GM12878 (cell line): Measurements from ENCODE around the gene C12orf43. TPM values are rescaled to one million over a fixed set of nuclear protein-coding genes. Genes with fewer than 3 reads are reported as not detected.

ENCODE experiments used
- ATAC-seq: fragments of 200-7000 bp; cut with Tn5 transposase; 3 replicates; pipeline ENCODE4 v1.9.1; 2020; ENCODE audit warnings: mild to moderate bottlenecking, moderate library complexity
- BruUV-seq: library from RNA; stranded (reverse); fragments of 400-500 nt; replicated peaks from 2 replicates; lab custom pipeline; 2021; lab: Mats Ljungman, UMichigan
- CTCF ChIA-PET: fragments of 300-600 bp; sonication (Branson Sonifier 250); formaldehyde crosslinking; extraction: SDS; loops from one replicate; lab custom pipeline; 2021; ENCODE audit warnings: inconsistent platforms; lab: Yijun Ruan, JAX
- POLR2A ChIA-PET: fragments of 350-600 bp; formaldehyde crosslinking; extraction: SDS; loops from one replicate; lab custom pipeline; 2021; ENCODE audit warnings: inconsistent platforms; lab: Charles Lee
- RAD21 ChIA-PET: fragments of 300-600 bp; sonication (Branson Sonifier 250); formaldehyde crosslinking; loops from one replicate; lab custom pipeline; 2023; ENCODE audit warnings: antibody characterized with exemption; ENCODE audit not compliant: unreplicated experiment; lab: Charles Lee
- SMC1A ChIA-PET: fragments of 300-600 bp; sonication (Branson Sonifier 250); formaldehyde crosslinking; loops from one replicate; lab custom pipeline; 2023; ENCODE audit not compliant: unreplicated experiment, uncharacterized antibody; lab: Charles Lee
- DNase-seq: peaks from one replicate; pipeline ENCODE4 v3.0.0-alpha.2; 2011; ENCODE audit warnings: low read depth, low spot score
- FAIRE-seq: peaks from 3 replicates; lab custom pipeline; 2011; peaks lifted over from hg19 to GRCh38; lab: Jason Lieb, UNC
- H2AFZ ChIP-seq: 2 replicates; pipeline ENCODE4 v1.6.0; 2011; ENCODE audit warnings: low read depth, low read length, control low read depth; ENCODE audit not compliant: control insufficient read depth
- H3K27ac ChIP-seq: 2 replicates; pipeline ENCODE4 v1.5.1; 2011; ENCODE audit warnings: control low read depth; ENCODE audit not compliant: control insufficient read depth, insufficient read depth
- H3K27me3 ChIP-seq, 2 experiments: replicated peaks in 1 of 2; 2 replicates each; pipeline versions ENCODE4 v1.6.0 to v1.6.1; 2011; ENCODE audit warnings: low read length in 1 of 2; ENCODE audit not compliant: control insufficient read depth in 2 of 2, insufficient read depth in 2 of 2
- H3K36me3 ChIP-seq, 2 experiments: 2 replicates each; pipeline ENCODE4 v1.5.1; 2011; ENCODE audit warnings: low read length in 1 of 2; ENCODE audit not compliant: control insufficient read depth in 2 of 2, insufficient read depth in 2 of 2
- H3K4me1 ChIP-seq: 2 replicates; pipeline ENCODE4 v1.6.1; 2011; ENCODE audit warnings: mild to moderate bottlenecking, low read length, moderate library complexity, mixed read lengths; ENCODE audit not compliant: control insufficient read depth, insufficient read depth
- H3K4me2 ChIP-seq: 2 replicates; pipeline ENCODE4 v1.6.0; 2011; ENCODE audit warnings: control low read depth; ENCODE audit not compliant: control insufficient read depth, insufficient read depth
- H3K4me3 ChIP-seq: fragments of 200-600 bp; sonication (generic); 2 replicates; pipeline ENCODE4 v1.5.1; 2016
- H3K79me2 ChIP-seq: 2 replicates; pipeline ENCODE4 v1.6.0; 2011; ENCODE audit warnings: low read length; ENCODE audit not compliant: control insufficient read depth, insufficient read depth
- H3K9ac ChIP-seq: 2 replicates; pipeline ENCODE4 v1.8.0; 2011; ENCODE audit warnings: low read length, control low read depth, mixed read lengths; ENCODE audit not compliant: control insufficient read depth, insufficient read depth
- H3K9me3 ChIP-seq: replicated peaks from 3 replicates; pipeline ENCODE4 v1.5.1; 2011; ENCODE audit warnings: mild to moderate bottlenecking, low read length; ENCODE audit not compliant: control insufficient read depth, insufficient read depth
- H4K20me1 ChIP-seq: 2 replicates; pipeline ENCODE4 v1.6.0; 2011; ENCODE audit not compliant: control insufficient read depth, insufficient read depth
- BACH1 ChIP-seq: fragments of 450-650 bp; IDR thresholded peaks from 2 replicates; pipeline ENCODE4 v1.6.1; 2017; ENCODE audit warnings: mild to moderate bottlenecking, borderline replicate concordance
- CREB1 ChIP-seq: IDR thresholded peaks from 2 replicates; pipeline ENCODE4 v1.6.1; 2012; ENCODE audit warnings: low read depth, mild to moderate bottlenecking, inconsistent platforms
- DPF2 ChIP-seq: fragments of 450-650 bp; IDR thresholded peaks from 2 replicates; pipeline ENCODE4 v1.6.1; 2017; ENCODE audit warnings: mild to moderate bottlenecking
- JUNB ChIP-seq: IDR thresholded peaks from 2 replicates; pipeline ENCODE4 v1.6.1; 2016; ENCODE audit warnings: antibody characterized with exemption, mild to moderate bottlenecking
- NBN ChIP-seq: fragments of 450-650 bp; IDR thresholded peaks from 2 replicates; pipeline ENCODE4 v1.6.1; 2016
- NFYA ChIP-seq: IDR thresholded peaks from 2 replicates; pipeline ENCODE4 v1.6.1; 2011; ENCODE audit warnings: low read depth, mild to moderate bottlenecking, low read length, improper control_type of control experiment, borderline replicate concordance
- PML ChIP-seq: IDR thresholded peaks from 2 replicates; pipeline ENCODE4 v1.6.1; 2012; ENCODE audit warnings: low read length, inconsistent platforms
- POLR2AphosphoS5 ChIP-seq: IDR thresholded peaks from 2 replicates; pipeline ENCODE4 v1.6.1; 2011; ENCODE audit warnings: mild to moderate bottlenecking, low read length, inconsistent platforms
- STAT3 ChIP-seq: IDR thresholded peaks from 2 replicates; pipeline ENCODE4 v1.6.1; 2011; ENCODE audit warnings: low read depth, low read length, improper control_type of control experiment
- TBL1XR1 ChIP-seq: IDR thresholded peaks from 2 replicates; pipeline ENCODE4 v1.6.1; 2012; ENCODE audit warnings: low read depth, low read length, improper control_type of control experiment
- TCF12 ChIP-seq: IDR thresholded peaks from 2 replicates; pipeline ENCODE4 v1.6.1; 2011; ENCODE audit warnings: low read depth, mild to moderate bottlenecking, low read length
- YY1 ChIP-seq: IDR thresholded peaks from 2 replicates; pipeline ENCODE4 v1.6.1; 2011; ENCODE audit warnings: low read depth, mild to moderate bottlenecking, low read length
- ZNF687 ChIP-seq: fragments of 450-650 bp; IDR thresholded peaks from 2 replicates; pipeline ENCODE4 v1.6.1; 2017; ENCODE audit warnings: mild to moderate bottlenecking, moderate library complexity
- WGBS: methylation state at CpG from one replicate; pipeline ENCODE4 v1.1.6; 2016; ENCODE audit warnings: low lambda C conversion rate; ENCODE audit not compliant: insufficient replicate concordance, insufficient coverage; ENCODE audit errors: missing lambda C conversion rate; 5-methylcytosine and 5-hydroxymethylcytosine counted together
- in situ Hi-C: fragments of 300-500 bp; cut with MboI; formaldehyde crosslinking; loops from 9 replicates; pipeline ENCODE4 v1.14.3; 2018; ENCODE audit warnings: mixed read lengths
- intact Hi-C: fragments of 100-400 bp; cut with micrococcal nuclease; formaldehyde crosslinking; loops from one replicate; pipeline ENCODE4 v1.14.2; 2022; ENCODE audit not compliant: unreplicated experiment
- polyA plus RNA-seq, 11 experiments: library from polyadenylated mRNA; depleted of rRNA in 4 of 11; unstranded in 6 of 11; stranded (reverse) in 5 of 11; fragments of >200 nt; fragmentation: Nextera tagmentation in 4 of 11; fragmentation: Illumina TruSeq in 1 of 11; extraction: Ambion mirVana in 4 of 11; extraction: Trizol in 1 of 11; gene quantifications; 1 replicate in 1 of 11; 2 replicates in 10 of 11; pipeline versions ENCODE4 v1.2.1 to v1.2.3, GENCODE V29; 2011 to 2016; ENCODE audit warnings: inconsistent platforms in 2 of 11, missing spikeins in 2 of 11, low read depth in 1 of 11
- total RNA-seq, 4 experiments: library from RNA; depleted of rRNA in 3 of 4; stranded (reverse); fragments of >200 nt in 3 of 4; fragmentation: Illumina TruSeq in 1 of 4; extraction: Trizol in 1 of 4; gene quantifications; 2 replicates each; pipeline versions ENCODE4 v1.2.1 to v1.2.3, GENCODE V29; 2013 to 2021
- TF ChIP-seq, protein P1 (sequence below): fragments of 450-650 bp; IDR thresholded peaks from 2 replicates; pipeline ENCODE4 v1.6.1; 2016; ENCODE audit warnings: mild to moderate bottlenecking
- TF ChIP-seq, protein P2 (sequence below): fragments of 450-650 bp; IDR thresholded peaks from 2 replicates; pipeline ENCODE4 v1.6.1; 2017; ENCODE audit warnings: borderline replicate concordance
- TF ChIP-seq, protein P3 (sequence below): fragments of 450-650 bp; IDR thresholded peaks from 2 replicates; pipeline ENCODE4 v1.6.1; 2017; ENCODE audit warnings: mild to moderate bottlenecking

The C12orf43 gene
- total and polyA plus RNA-seq, 10 of the 15 experiments (the other 5 are each of a cell fraction or from before 2014, with no cell fraction given) = 7.5 to 30.8 (median 21.3) TPM

DNA sequence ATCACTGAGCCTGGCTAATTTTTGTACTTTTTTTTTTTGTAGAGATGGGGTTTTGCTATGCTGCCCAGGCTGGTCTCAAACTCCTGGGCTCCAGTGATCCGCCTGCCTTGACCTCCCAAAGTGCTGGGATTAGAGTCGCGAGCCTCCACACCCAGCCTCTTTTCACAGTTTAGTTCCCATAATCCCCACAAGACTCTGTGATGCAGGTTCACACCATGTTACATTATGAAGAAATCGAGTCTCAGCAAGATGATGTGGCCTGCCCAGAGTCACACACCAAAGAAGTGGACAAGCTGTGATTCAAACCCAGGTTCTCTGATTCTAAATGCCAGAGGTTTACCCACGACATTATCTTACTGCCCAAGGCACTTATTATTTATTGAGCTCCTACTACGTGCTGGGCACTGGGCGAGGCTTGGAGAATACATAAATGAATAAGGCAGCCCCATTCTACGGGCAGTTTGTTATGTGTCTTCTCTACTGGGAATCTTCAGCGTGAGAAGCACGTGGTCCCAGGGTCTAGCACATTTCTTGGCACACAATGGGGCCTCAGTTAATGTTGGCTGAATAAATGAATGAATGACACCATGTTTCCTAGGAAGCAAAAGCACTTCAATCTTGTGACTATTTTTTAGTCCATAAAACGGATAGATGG lies 46.2 kb upstream of the C12orf43 start:
- FAIRE-seq = no peak
- no peak overlapping the region for H3K27ac ChIP-seq
- intact Hi-C loops (loop anchor here (5.0 kb wide), 2 partner anchors 35 to 165 kb away; no protein-coding TSS in a partner anchor), in situ Hi-C loops (no loop called here)
- peaks cover 10% of the 10 kb centered on the region for H3K4me1 ChIP-seq
- H3K4me3 ChIP-seq = no peak overlapping the region
- no peak for DNase-seq
- H3K27me3 ChIP-seq = no peaks in the 10 kb centered on the region; a peak in 1 of 4 replicates
- ChIA-PET SMC1A (interaction anchor here (0.6 to 4.0 kb wide), 5 partner anchors 10 to 607 kb away, joined by 3 to 35 read pairs (median 4); partner anchors contain the start of gene MORN3), CTCF (interaction anchor here (1.8 to 5.6 kb wide), 7 partner anchors 14 to 380 kb away, joined by 5 to 80 read pairs (median 32); no protein-coding TSS in a partner anchor), POLR2A (no interaction called here), RAD21 (interaction anchor here (1.0 to 3.9 kb wide), 3 partner anchors 33 to 143 kb away, joined by 3 to 26 read pairs (median 25); no protein-coding TSS in a partner anchor)
- no TSS peak for BruUV-seq
- no peaks in the 10 kb centered on the region for H3K79me2 ChIP-seq
- no peaks in the 10 kb centered on the region for H4K20me1 ChIP-seq
- no peak overlapping the region for H2AFZ ChIP-seq
- no peaks in the 10 kb centered on the region for H3K9me3 ChIP-seq
- no peaks in the 10 kb centered on the region for H3K36me3 ChIP-seq
- no peak overlapping the region for H3K9ac ChIP-seq
- no peak for ATAC-seq
- no peak overlapping the region for H3K4me2 ChIP-seq
- WGBS = 62% methylated on average over 11 of the region's 11 CpGs
- no peak for TF ChIP-seq JUNB
- no peak for TF ChIP-seq NFYA
- TF ChIP-seq CREB1 = no peak
- TF ChIP-seq YY1 = no peak
- TF ChIP-seq TBL1XR1 = no peak
- TF ChIP-seq PML = no peak
- TF ChIP-seq TCF12 = no peak
- TF ChIP-seq, protein P1, sequence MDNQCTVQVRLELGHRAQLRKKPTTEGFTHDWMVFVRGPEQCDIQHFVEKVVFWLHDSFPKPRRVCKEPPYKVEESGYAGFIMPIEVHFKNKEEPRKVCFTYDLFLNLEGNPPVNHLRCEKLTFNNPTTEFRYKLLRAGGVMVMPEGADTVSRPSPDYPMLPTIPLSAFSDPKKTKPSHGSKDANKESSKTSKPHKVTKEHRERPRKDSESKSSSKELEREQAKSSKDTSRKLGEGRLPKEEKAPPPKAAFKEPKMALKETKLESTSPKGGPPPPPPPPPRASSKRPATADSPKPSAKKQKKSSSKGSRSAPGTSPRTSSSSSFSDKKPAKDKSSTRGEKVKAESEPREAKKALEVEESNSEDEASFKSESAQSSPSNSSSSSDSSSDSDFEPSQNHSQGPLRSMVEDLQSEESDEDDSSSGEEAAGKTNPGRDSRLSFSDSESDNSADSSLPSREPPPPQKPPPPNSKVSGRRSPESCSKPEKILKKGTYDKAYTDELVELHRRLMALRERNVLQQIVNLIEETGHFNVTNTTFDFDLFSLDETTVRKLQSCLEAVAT = no peak
- TF ChIP-seq POLR2AphosphoS5 = no peak
- TF ChIP-seq, protein P2, sequence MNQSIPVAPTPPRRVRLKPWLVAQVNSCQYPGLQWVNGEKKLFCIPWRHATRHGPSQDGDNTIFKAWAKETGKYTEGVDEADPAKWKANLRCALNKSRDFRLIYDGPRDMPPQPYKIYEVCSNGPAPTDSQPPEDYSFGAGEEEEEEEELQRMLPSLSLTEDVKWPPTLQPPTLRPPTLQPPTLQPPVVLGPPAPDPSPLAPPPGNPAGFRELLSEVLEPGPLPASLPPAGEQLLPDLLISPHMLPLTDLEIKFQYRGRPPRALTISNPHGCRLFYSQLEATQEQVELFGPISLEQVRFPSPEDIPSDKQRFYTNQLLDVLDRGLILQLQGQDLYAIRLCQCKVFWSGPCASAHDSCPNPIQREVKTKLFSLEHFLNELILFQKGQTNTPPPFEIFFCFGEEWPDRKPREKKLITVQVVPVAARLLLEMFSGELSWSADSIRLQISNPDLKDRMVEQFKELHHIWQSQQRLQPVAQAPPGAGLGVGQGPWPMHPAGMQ = no peak
- TF ChIP-seq NBN = no peak
- no peak for TF ChIP-seq DPF2
- TF ChIP-seq BACH1 = no peak
- TF ChIP-seq, protein P3, sequence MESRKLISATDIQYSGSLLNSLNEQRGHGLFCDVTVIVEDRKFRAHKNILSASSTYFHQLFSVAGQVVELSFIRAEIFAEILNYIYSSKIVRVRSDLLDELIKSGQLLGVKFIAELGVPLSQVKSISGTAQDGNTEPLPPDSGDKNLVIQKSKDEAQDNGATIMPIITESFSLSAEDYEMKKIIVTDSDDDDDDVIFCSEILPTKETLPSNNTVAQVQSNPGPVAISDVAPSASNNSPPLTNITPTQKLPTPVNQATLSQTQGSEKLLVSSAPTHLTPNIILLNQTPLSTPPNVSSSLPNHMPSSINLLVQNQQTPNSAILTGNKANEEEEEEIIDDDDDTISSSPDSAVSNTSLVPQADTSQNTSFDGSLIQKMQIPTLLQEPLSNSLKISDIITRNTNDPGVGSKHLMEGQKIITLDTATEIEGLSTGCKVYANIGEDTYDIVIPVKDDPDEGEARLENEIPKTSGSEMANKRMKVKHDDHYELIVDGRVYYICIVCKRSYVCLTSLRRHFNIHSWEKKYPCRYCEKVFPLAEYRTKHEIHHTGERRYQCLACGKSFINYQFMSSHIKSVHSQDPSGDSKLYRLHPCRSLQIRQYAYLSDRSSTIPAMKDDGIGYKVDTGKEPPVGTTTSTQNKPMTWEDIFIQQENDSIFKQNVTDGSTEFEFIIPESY = no peak
- TF ChIP-seq STAT3 = no peak
- TF ChIP-seq ZNF687 = no peak
